ENCODE results near the gene PSMD1.

PSMD1 gene

DNA sequence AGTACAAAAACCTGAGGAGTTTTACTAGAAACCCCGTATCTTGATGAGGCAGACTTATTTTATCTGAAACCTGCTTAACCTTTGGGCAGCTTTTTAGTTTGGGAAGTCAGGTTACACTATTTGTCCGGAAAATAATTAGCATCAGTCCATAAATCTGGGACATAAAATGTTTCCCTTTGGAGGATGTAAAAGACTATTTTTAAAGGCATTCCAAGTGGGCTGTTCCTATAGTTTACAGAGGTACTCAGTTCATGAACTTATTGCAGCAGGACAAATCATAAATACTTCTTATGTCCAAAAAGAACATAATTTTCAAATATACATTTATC lies 61.9 kb downstream of the PSMD1 start:
- no peak overlapping the region for H3K9ac ChIP-seq (ENCODE audit: low read length)

DNA sequence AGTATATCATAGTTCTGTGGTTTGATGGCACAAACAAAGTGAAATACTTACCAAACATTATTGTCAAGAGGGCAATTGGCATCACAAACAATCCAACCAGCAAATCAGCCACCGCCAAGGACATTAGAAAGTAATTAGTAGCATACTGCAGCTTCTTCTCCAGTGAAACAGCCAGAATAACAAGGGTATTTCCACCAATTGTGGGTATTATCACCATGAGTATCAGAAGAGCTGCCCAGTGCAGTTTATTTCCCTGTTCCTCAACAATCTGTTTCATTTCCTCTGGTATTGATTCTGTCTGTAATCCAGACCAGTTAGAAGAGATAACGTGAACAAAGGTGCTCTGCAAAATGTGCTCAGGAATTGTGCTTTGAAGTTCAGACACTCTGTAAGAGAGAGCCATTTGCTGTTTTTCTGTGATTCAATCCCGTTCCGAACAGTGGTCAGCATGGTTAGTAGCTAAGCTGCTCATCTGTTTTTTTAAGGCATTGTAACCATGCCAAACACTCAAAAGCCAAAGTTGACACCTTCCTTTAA lies 66.8 kb downstream of the PSMD1 start:
- H3K9ac ChIP-seq (ENCODE audit: low read length): no peak overlapping the region
- no peaks in the 10 kb centered on the region for H3K9me3 ChIP-seq (ENCODE audit: control insufficient read depth, insufficient read depth, low read depth, low read length)
- H3K4me3 ChIP-seq (ENCODE audit: low read depth, low read length): no peak overlapping the region
- no peaks in the 10 kb centered on the region for H3K36me3 ChIP-seq (ENCODE audit: control insufficient read depth, insufficient read depth, low read length)
- H3K27ac ChIP-seq (ENCODE audit: low read depth, low read length): no peak overlapping the region; the same call in 1 of the 2 replicates
- H3K4me1 ChIP-seq (ENCODE audit: control insufficient read depth, insufficient read depth, low read length): peaks cover 27% of the 10 kb centered on the region
- no peaks in the 10 kb centered on the region for H3K27me3 ChIP-seq (ENCODE audit: control insufficient read depth, insufficient read depth, low read length)

More for the DNA sequence above, 61.9 kb downstream of the PSMD1 start:
- Histone ChIP-seq H3K36me3 (ENCODE audit: control insufficient read depth, insufficient read depth, low read length) (peaks cover 1% of the 10 kb centered on the region; the same call in 1 of the 2 replicates), H3K27ac (ENCODE audit: low read depth, low read length) (no peak overlapping the region), H3K9me3 (ENCODE audit: control insufficient read depth, insufficient read depth, low read depth, low read length) (no peaks in the 10 kb centered on the region), H3K4me3 (ENCODE audit: low read depth, low read length) (no peak overlapping the region), H3K27me3 (ENCODE audit: control insufficient read depth, insufficient read depth, low read length) (no peaks in the 10 kb centered on the region), H3K4me1 (ENCODE audit: control insufficient read depth, insufficient read depth, low read length) (peaks cover 20% of the 10 kb centered on the region)

DNA sequence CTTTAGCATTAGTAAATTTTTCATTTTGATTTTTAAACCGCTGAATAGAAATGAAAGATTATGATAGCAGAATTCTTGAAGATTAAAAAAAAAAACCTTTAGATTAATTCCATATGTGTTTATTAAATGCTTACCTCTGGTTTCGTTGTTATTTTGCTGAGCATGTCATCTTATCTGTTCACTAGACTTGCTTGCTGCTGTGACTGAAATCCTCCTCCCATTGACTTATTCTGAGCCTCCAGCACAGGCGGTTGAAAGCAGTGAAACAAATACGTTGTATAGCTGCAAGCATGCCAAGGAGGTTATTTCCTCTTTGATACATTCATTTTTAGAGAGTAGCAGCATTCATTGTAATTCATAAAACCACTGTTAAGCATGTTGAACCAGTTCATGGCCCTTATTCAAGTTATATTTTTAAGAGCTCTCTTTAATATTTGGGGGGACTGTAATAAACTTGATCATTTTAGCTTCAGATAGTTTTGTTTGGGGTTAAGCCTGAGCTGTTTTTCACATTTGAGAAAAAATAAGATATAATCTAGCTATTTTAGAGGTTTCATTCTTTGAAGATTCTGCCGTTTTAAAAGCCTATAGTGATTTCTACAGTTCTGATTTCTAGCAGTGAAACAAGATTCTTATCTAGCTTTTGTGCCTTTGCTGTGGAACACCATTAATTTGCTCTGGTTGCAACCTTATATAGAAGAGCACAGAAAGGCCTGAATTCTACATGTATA lies 68.3 kb downstream of the PSMD1 start, which contains the start of gene HTR2B:
TSS of gene HTR2B (minus strand) at position 205 of the 731 bp plus-strand sequence. CDS start 1,278 bp downstream, outside the sequence.
- H3K4me1 ChIP-seq (ENCODE audit: control insufficient read depth, insufficient read depth, low read length): peaks cover 30% of the 10 kb centered on the region
- H3K27ac ChIP-seq (ENCODE audit: low read depth, low read length): no peak within 1 kb of the TSS
- H3K9me3 ChIP-seq (ENCODE audit: control insufficient read depth, insufficient read depth, low read depth, low read length): no peaks in the 10 kb centered on the region
- no peaks in the 10 kb centered on the region for H3K27me3 ChIP-seq (ENCODE audit: control insufficient read depth, insufficient read depth, low read length)
- no peak within 1 kb of the TSS for H3K9ac ChIP-seq (ENCODE audit: low read length)
- H3K4me3 ChIP-seq (ENCODE audit: low read depth, low read length): no peak within 1 kb of the TSS
- H3K36me3 ChIP-seq (ENCODE audit: control insufficient read depth, insufficient read depth, low read length): no peaks in the 10 kb centered on the region

DNA sequence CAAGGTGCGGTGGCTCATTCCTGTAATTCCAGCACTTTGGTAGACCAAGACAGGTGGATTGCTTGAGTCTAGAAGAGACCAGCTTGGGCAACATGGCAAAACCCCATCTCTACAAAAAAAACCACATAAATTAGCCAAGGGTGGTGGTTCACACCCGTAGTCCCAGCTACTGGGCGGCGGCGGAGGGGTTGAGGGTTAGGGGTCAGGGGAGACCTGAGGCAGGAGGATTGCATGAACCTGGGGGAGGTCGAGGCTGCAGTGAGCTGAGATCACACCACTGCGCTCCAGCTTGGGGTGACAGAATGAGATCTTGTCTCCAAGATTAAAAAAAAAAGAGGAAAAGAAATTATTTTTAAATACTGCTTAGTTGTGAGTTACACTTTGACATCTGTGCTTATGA lies 69.5 kb downstream of the PSMD1 start:
- Histone ChIP-seq H3K9ac (ENCODE audit: low read length) (no peak overlapping the region), H3K4me1 (ENCODE audit: control insufficient read depth, insufficient read depth, low read length) (peaks cover 30% of the 10 kb centered on the region)

DNA sequence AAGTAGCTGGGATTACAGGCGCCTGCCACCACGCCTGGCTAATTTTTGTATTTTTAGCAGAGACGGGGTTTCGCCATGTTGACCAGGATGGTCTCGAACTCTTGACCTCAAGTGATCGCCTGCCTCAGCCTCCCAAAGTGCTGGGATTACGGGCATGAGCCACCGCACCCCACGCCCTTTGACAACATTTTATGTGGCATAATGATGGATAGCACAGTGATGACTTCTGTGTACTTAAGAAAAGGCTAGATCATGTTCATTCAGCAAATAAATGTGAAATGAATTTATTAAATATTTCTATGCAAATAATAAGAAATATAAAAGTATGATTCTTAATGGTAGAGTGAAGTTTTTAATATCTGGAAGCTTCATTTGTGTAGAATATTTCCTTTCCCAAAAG lies 70.8 kb downstream of the PSMD1 start:
- Histone ChIP-seq H3K9ac (ENCODE audit: low read length) (no peak overlapping the region), H3K9me3 (ENCODE audit: control insufficient read depth, insufficient read depth, low read depth, low read length) (no peaks in the 10 kb centered on the region), H3K4me3 (ENCODE audit: low read depth, low read length) (no peak overlapping the region), H3K36me3 (ENCODE audit: control insufficient read depth, insufficient read depth, low read length) (no peaks in the 10 kb centered on the region), H3K27ac (ENCODE audit: low read depth, low read length) (no peak overlapping the region), H3K4me1 (ENCODE audit: control insufficient read depth, insufficient read depth, low read length) (peaks cover 37% of the 10 kb centered on the region), H3K27me3 (ENCODE audit: control insufficient read depth, insufficient read depth, low read length) (no peaks in the 10 kb centered on the region)

More for the DNA sequence above, 69.5 kb downstream of the PSMD1 start:
- H3K9me3 ChIP-seq (ENCODE audit: control insufficient read depth, insufficient read depth, low read depth, low read length): no peaks in the 10 kb centered on the region
- H3K36me3 ChIP-seq (ENCODE audit: control insufficient read depth, insufficient read depth, low read length): no peaks in the 10 kb centered on the region
- H3K27me3 ChIP-seq (ENCODE audit: control insufficient read depth, insufficient read depth, low read length): no peaks in the 10 kb centered on the region
- no peak overlapping the region for H3K4me3 ChIP-seq (ENCODE audit: low read depth, low read length)
- no peak overlapping the region for H3K27ac ChIP-seq (ENCODE audit: low read depth, low read length)

DNA sequence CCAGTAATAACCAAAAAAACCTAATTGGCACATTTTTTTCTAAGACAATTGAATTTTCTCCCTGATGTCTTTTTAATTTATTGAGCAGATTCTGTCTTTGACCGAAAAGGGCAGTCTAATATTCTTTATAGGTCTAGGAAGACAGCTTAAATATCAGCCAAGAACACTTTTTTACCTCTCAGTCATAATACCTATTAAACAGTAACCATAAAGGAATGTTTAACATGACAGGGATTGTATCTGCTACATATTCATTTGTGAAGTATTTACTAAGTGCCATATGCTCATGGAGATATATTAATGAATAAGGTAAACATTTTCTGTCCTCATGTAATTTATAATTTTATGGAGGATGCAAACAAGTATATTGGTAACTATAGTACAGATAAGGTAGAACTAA lies 71.3 kb downstream of the PSMD1 start:
- H3K36me3 ChIP-seq (ENCODE audit: control insufficient read depth, insufficient read depth, low read length): no peaks in the 10 kb centered on the region
- H3K27me3 ChIP-seq (ENCODE audit: control insufficient read depth, insufficient read depth, low read length): no peaks in the 10 kb centered on the region
- H3K9me3 ChIP-seq (ENCODE audit: control insufficient read depth, insufficient read depth, low read depth, low read length): no peaks in the 10 kb centered on the region
- no peak overlapping the region for H3K27ac ChIP-seq (ENCODE audit: low read depth, low read length)
- H3K4me1 ChIP-seq (ENCODE audit: control insufficient read depth, insufficient read depth, low read length): peaks cover 41% of the 10 kb centered on the region
- H3K4me3 ChIP-seq (ENCODE audit: low read depth, low read length): no peak overlapping the region
- no peak overlapping the region for H3K9ac ChIP-seq (ENCODE audit: low read length)

DNA sequence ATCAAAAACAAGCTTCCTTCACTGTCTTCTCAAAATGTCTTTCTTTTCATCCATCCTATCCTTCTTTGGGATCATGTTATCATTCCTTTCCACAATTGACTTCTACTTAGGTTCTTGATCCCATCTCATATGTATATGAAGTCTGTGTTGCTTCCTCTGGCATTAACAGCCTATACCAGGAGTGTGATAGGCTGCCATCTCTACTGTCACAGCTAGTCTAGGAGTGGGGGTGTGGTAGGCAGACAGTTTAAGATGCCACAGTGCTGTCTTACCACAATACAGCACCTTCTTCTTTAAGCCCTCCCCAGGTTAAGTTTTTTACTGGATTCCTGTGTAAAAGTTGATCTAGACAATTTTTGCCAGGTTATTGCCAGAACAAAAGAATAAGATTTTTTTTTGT lies 71.9 kb downstream of the PSMD1 start:
- H3K4me3 ChIP-seq (ENCODE audit: low read depth, low read length): no peak overlapping the region
- H3K27ac ChIP-seq (ENCODE audit: low read depth, low read length): no peak overlapping the region
- H3K9me3 ChIP-seq (ENCODE audit: control insufficient read depth, insufficient read depth, low read depth, low read length): no peaks in the 10 kb centered on the region
- H3K36me3 ChIP-seq (ENCODE audit: control insufficient read depth, insufficient read depth, low read length): no peaks in the 10 kb centered on the region
- H3K27me3 ChIP-seq (ENCODE audit: control insufficient read depth, insufficient read depth, low read length): no peaks in the 10 kb centered on the region
- H3K4me1 ChIP-seq (ENCODE audit: control insufficient read depth, insufficient read depth, low read length): peaks cover 40% of the 10 kb centered on the region
- H3K9ac ChIP-seq (ENCODE audit: low read length): no peak overlapping the region

DNA sequence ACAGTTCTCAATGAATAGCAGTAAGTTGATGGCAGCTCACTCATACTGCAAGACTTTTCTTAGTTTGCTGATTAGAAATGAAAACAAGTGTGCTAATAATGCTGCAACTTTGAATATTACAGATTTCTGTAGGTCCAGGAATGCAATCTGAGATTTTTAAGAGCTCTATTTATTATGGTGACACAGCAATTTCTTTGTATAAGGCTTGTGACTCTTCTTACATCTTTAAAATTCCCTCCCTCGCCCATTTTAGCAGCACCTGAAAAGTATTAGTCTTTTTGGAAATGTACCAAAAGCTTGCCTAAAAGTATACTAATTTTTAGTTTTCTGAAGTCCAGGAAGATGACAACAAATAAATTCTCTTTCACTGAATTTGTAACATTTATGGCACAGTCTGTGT lies 72.5 kb downstream of the PSMD1 start:
- H3K4me1 ChIP-seq (ENCODE audit: control insufficient read depth, insufficient read depth, low read length): peaks cover 33% of the 10 kb centered on the region

DNA sequence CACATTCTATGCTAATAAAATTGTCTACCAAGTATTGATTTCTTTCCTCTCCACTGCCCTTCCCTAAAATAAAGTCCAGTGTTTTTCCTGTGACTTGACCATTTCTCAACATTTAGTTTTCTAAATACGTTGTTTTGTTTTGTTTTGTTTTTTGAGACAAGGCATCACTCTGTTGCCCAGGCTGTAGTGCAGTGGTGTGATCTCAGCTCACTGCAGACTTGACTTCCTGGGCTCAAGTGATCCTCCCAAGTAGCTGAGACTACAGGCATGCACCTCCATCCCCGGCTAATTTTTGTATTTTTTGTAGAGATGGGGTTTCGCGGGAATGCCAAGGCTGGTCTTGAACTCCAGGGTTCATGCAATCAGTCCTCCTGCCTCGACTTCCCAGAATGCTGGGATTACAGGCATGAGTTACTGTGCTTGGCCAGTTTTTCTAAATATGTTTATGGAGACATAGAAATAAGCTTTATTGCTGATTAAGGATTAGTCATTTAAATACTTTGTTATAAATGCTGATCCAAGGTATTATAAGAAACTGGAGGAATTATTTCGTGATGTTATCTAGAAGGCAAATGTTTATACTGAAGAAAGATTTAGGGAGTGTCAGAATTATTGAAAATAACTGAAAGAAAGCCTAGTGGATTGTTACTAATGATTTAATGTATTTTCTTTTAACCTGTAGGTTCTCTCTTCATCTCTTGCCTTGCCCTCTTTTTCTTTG lies 73.8 kb downstream of the PSMD1 start:
- no peaks in the 10 kb centered on the region for H3K36me3 ChIP-seq (ENCODE audit: control insufficient read depth, insufficient read depth, low read length)
- no peak overlapping the region for H3K9ac ChIP-seq (ENCODE audit: low read length)
- H3K4me1 ChIP-seq (ENCODE audit: control insufficient read depth, insufficient read depth, low read length): peaks cover 29% of the 10 kb centered on the region
- H3K9me3 ChIP-seq (ENCODE audit: control insufficient read depth, insufficient read depth, low read depth, low read length): no peaks in the 10 kb centered on the region
- H3K27me3 ChIP-seq (ENCODE audit: control insufficient read depth, insufficient read depth, low read length): no peaks in the 10 kb centered on the region
- no peak overlapping the region for H3K27ac ChIP-seq (ENCODE audit: low read depth, low read length)
- H3K4me3 ChIP-seq (ENCODE audit: low read depth, low read length): no peak overlapping the region

More for the DNA sequence above, 72.5 kb downstream of the PSMD1 start:
- Histone ChIP-seq H3K36me3 (ENCODE audit: control insufficient read depth, insufficient read depth, low read length) (no peaks in the 10 kb centered on the region), H3K9ac (ENCODE audit: low read length) (no peak overlapping the region), H3K9me3 (ENCODE audit: control insufficient read depth, insufficient read depth, low read depth, low read length) (no peaks in the 10 kb centered on the region), H3K4me3 (ENCODE audit: low read depth, low read length) (no peak overlapping the region), H3K27ac (ENCODE audit: low read depth, low read length) (no peak overlapping the region), H3K27me3 (ENCODE audit: control insufficient read depth, insufficient read depth, low read length) (no peaks in the 10 kb centered on the region)

DNA sequence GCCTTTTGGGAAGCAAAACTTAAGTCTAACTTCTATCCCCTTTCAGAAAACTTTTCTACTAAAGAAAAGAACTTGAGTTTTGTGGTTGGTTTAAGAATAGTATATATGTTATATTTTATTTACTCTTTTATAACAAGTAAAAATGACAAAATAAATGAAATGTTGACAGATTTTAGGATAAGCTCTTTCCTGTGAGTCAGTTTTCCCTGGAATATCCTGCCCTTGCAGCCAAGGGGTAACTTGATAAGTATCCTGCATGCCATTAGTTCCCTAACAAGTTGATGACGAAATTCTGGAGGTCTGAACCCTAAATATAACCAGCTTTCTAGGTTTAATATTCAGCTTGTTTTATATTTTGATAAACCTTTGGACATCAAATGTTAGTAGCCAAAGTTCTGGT lies 75.5 kb downstream of the PSMD1 start:
- H3K4me1 ChIP-seq (ENCODE audit: control insufficient read depth, insufficient read depth, low read length): peaks cover 29% of the 10 kb centered on the region
- no peak overlapping the region for H3K27ac ChIP-seq (ENCODE audit: low read depth, low read length)
- no peak overlapping the region for H3K4me3 ChIP-seq (ENCODE audit: low read depth, low read length)
- no peaks in the 10 kb centered on the region for H3K9me3 ChIP-seq (ENCODE audit: control insufficient read depth, insufficient read depth, low read depth, low read length)
- no peaks in the 10 kb centered on the region for H3K36me3 ChIP-seq (ENCODE audit: control insufficient read depth, insufficient read depth, low read length)
- no peaks in the 10 kb centered on the region for H3K27me3 ChIP-seq (ENCODE audit: control insufficient read depth, insufficient read depth, low read length)
- no peak overlapping the region for H3K9ac ChIP-seq (ENCODE audit: low read length)
